Spleen (tissue), 11 donors: ENCODE measurements around the gene SEC24A. TPM values are rescaled to one million over a fixed set of nuclear protein-coding genes. Genes with fewer than 3 reads are reported as not detected.

Experiments
- DNase-seq: peaks from one replicate; pipeline ENCODE4 v3.0.0-alpha.2; 2020
- H3K27ac ChIP-seq, 8 donors: fragments of 200-600 bp; sonication (generic) in 7 of 8; 1 replicate in 4 of 8; 2 replicates in 4 of 8; pipeline versions ENCODE4 v1.5.0 to v1.8.0; 2016 to 2021; ENCODE audit warnings: inconsistent platforms in 4 of 8, mild to moderate bottlenecking in 4 of 8, moderate library complexity in 1 of 8
- H3K27me3 ChIP-seq, 7 donors: fragments of 200-600 bp; sonication (generic) in 6 of 7; replicated peaks in 1 of 7; 1 replicate in 4 of 7; 2 replicates in 3 of 7; pipeline versions ENCODE4 v1.5.0 to v1.8.0; 2016 to 2021; ENCODE audit warnings: inconsistent platforms in 3 of 7, mild to moderate bottlenecking in 1 of 7
- H3K36me3 ChIP-seq, 6 donors: fragments of 200-600 bp; sonication (generic) in 5 of 6; 1 replicate in 4 of 6; 2 replicates in 2 of 6; pipeline versions ENCODE4 v1.5.0 to v1.8.0; 2016 to 2021; ENCODE audit warnings: inconsistent platforms in 2 of 6
- H3K4me1 ChIP-seq, 6 donors: fragments of 200-600 bp; sonication (generic) in 5 of 6; 1 replicate in 3 of 6; 2 replicates in 3 of 6; pipeline versions ENCODE4 v1.5.0 to v1.8.0; 2016 to 2021; ENCODE audit warnings: inconsistent platforms in 3 of 6
- H3K4me3 ChIP-seq, 8 donors: fragments of 200-600 bp; sonication (generic) in 7 of 8; 1 replicate in 4 of 8; 2 replicates in 4 of 8; pipeline versions ENCODE4 v1.5.0 to v1.8.0; 2016 to 2021; ENCODE audit warnings: inconsistent platforms in 4 of 8, mild to moderate bottlenecking in 4 of 8, moderate library complexity in 2 of 8
- H3K9me3 ChIP-seq, 8 donors: fragments of 200-600 bp; sonication (generic) in 7 of 8; 1 replicate in 4 of 8; 2 replicates in 4 of 8; pipeline versions ENCODE4 v1.5.0 to v1.8.0; 2016 to 2021; ENCODE audit warnings: inconsistent platforms in 4 of 8
- POLR2A ChIP-seq, 3 donors: fragments of 450-650 bp; IDR thresholded peaks; one replicate each; pipeline ENCODE4 v1.5.1; 2017; ENCODE audit warnings: antibody characterized with exemption in 3 of 3, mild to moderate bottlenecking in 1 of 3
- POLR2AphosphoS5 ChIP-seq, 3 donors: sonication (generic); formaldehyde crosslinking; IDR thresholded peaks; one replicate each; pipeline ENCODE4 v1.5.1; 2017; ENCODE audit warnings: antibody characterized with exemption in 3 of 3
- WGBS, 5 donors: extraction: QIAGEN DNeasy Blood & Tissue Kit in 3 of 5; methylation state at CpG; one replicate each; pipeline versions ENCODE4 v1.1.5 to v1.1.7; 2013 to 2018; 5-methylcytosine and 5-hydroxymethylcytosine counted together
- intact Hi-C: fragments of 100-400 bp; cut with DNase I; formaldehyde crosslinking; loops from one replicate; pipeline ENCODE4 v1.15.0; 2023; ENCODE audit warnings: low total_unique reads
- polyA plus RNA-seq, 3 donors: library from polyadenylated mRNA; stranded (reverse); fragments of 200-250 nt; gene quantifications; one replicate each; pipeline ENCODE4 v1.2.1, GENCODE V29; 2013
- total RNA-seq, 7 donors: library from RNA; depleted of rRNA in 3 of 7; stranded (reverse); fragments of >200 nt in 3 of 7; fragmentation: NEBNext Ultra II Directional in 4 of 7; extraction: Animal tissue kit (Norgen Biotek cat#: 25700) in 4 of 7; gene quantifications; one replicate each; pipeline versions ENCODE4 v1.1.0 to v1.2.1, GENCODE V29; 2016 to 2021
- TF ChIP-seq, protein P1 (sequence below), 11 experiments: fragments of 200-600 bp in 7 of 11; fragments of 450-650 bp in 4 of 11; sonication (generic) in 4 of 11; IDR thresholded peaks in 8 of 11; conservative IDR thresholded peaks in 3 of 11; 1 replicate in 7 of 11; 2 replicates in 4 of 11; pipeline versions ENCODE4 v1.4.0 to v1.8.0; 2016 to 2021; ENCODE audit warnings: antibody characterized with exemption in 11 of 11, inconsistent platforms in 4 of 11, mild to moderate bottlenecking in 1 of 11
- donor health status: healthy with polysubstance abuse.
- donor health status: DM: no; HTN: no; CAD: no; lungs with moderate emphysema.
- donor health status: DM: no; HTN: no; CAD: no.
- donor health status: Bipolar disorder and iron deficiency.
- donor health status: healthy.
- donor health status: DM: no; HTN: no; CAD: no.
- donor health status: DM: yes; HTN: yes; CAD: no.

SEC24A gene
- total and polyA plus RNA-seq, 10 donors, result 2.3 to 36.3 (median 25.1) TPM

DNA sequence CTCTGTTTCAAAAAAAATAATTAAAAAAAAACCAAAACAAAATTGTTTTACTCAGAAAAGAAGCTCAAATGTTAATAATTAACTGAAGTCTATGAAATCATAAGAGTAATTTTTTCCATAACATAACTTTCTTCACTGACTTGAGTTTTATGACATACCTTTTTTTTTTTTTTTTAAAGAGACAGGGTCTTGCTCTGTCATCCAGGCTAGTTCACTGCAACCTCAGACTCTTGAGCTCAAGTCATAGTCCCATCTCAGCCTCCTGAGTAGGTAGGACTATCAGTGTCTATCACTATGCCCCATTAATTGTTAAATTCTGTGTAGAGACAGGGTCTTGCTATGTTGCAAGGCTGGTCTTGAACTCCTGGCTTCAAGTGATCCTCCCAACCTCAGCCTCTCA is 37.9 kb upstream of the SEC24A start:
- DNase-seq, result no peak
- TF ChIP-seq POLR2AphosphoS5 (IDR thresholded peaks at IDR 0.05) (no peak), POLR2A (IDR thresholded peaks at IDR 0.05) (no peak)
- TF ChIP-seq, protein P1, sequence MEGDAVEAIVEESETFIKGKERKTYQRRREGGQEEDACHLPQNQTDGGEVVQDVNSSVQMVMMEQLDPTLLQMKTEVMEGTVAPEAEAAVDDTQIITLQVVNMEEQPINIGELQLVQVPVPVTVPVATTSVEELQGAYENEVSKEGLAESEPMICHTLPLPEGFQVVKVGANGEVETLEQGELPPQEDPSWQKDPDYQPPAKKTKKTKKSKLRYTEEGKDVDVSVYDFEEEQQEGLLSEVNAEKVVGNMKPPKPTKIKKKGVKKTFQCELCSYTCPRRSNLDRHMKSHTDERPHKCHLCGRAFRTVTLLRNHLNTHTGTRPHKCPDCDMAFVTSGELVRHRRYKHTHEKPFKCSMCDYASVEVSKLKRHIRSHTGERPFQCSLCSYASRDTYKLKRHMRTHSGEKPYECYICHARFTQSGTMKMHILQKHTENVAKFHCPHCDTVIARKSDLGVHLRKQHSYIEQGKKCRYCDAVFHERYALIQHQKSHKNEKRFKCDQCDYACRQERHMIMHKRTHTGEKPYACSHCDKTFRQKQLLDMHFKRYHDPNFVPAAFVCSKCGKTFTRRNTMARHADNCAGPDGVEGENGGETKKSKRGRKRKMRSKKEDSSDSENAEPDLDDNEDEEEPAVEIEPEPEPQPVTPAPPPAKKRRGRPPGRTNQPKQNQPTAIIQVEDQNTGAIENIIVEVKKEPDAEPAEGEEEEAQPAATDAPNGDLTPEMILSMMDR (IDR thresholded peaks at IDR 0.05 in 8 of 11, conservative IDR thresholded peaks at IDR 0.05 in 3 of 11), result no peak
- peaks cover 2 to 100% (median 72%) of the 10 kb centered on the region in 6 donors for H3K36me3 ChIP-seq
- H3K27ac ChIP-seq, result no peak overlapping the region
- no peak overlapping the region for H3K4me3 ChIP-seq
- no peaks in the 10 kb centered on the region for H3K27me3 ChIP-seq
- intact Hi-C loops, result no loop called here
- H3K9me3 ChIP-seq, result no peaks in the 10 kb centered on the region
- no peaks in the 10 kb centered on the region for H3K4me1 ChIP-seq

DNA sequence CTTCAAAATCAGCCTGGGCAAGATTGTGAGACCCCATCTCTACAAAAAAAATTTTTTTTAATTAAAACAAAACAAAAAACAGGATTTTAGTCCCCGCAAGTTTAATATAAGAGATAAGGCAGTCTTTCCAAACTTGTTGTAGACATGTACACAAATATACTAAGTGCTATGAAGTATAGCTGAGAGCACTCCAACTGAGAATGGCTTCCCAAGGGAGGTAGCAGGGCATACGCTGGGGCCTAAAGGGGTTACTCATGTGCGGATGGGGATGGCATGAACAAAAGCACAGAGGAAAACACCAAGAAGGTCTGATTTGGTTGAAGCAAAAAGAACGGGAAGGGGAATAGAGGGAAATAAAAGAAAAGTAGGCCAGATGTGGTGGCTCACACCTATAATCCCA is 37.1 kb upstream of the SEC24A start:
- WGBS, 5 donors, result 96 to 98% (median 98%) methylated on average over 4 of the region's 4 CpGs
- H3K36me3 ChIP-seq, result peaks cover 2 to 100% (median 71%) of the 10 kb centered on the region in 6 donors
- no peaks in the 10 kb centered on the region for H3K4me1 ChIP-seq
- H3K9me3 ChIP-seq, result no peaks in the 10 kb centered on the region
- no peaks in the 10 kb centered on the region for H3K27me3 ChIP-seq
- no peak overlapping the region for H3K27ac ChIP-seq
- intact Hi-C loops, result no loop called here
- no peak overlapping the region for H3K4me3 ChIP-seq
- DNase-seq, result no peak
- TF ChIP-seq POLR2AphosphoS5 (IDR thresholded peaks at IDR 0.05) (no peak), POLR2A (IDR thresholded peaks at IDR 0.05) (no peak)
- TF ChIP-seq, protein P1 (IDR thresholded peaks at IDR 0.05 in 8 of 11, conservative IDR thresholded peaks at IDR 0.05 in 3 of 11), result no peak

DNA sequence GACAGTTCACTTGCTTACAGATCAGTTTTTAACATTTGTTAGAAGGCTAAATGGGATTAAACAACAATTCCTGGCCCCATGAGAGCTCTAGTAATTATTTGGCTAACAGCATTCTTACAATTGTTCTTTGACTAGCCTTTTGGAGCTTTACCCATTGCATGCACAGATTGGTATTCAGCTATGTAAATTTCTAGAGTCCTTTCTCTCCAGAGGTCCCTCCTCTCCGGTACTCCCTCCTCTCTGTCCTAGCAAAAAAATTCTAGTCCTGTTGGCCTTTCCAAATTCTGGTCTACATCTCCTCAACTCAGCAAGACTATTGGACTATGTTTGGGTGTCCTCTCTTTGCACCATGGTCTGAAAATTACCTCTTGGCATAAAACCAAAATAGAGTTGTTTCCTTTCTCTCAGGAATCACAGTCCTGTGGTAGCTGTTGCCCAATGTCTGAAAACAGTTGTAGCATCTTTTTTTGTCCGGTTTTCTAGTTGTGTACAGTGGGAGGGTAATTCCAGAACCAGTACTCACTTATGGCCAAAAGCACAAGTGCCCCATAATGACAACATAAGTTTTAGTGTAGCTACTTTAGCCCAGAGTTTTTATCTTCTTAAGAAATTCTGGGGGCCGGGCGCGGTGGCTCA is 34.0 kb upstream of the SEC24A start:
- no peaks in the 10 kb centered on the region for H3K27me3 ChIP-seq
- H3K4me1 ChIP-seq, result no peaks in the 10 kb centered on the region
- no peak for TF ChIP-seq POLR2A (IDR thresholded peaks at IDR 0.05)
- TF ChIP-seq, protein P1 (IDR thresholded peaks at IDR 0.05 in 8 of 11, conservative IDR thresholded peaks at IDR 0.05 in 3 of 11), result no peak
- TF ChIP-seq POLR2AphosphoS5 (IDR thresholded peaks at IDR 0.05), result no peak
- no peak overlapping the region for H3K27ac ChIP-seq
- H3K4me3 ChIP-seq, result no peak overlapping the region
- intact Hi-C loops, result no loop called here
- no peaks in the 10 kb centered on the region for H3K9me3 ChIP-seq
- DNase-seq, result no peak
- H3K36me3 ChIP-seq, result peaks cover 2 to 100% (median 63%) of the 10 kb centered on the region in 6 donors
- 94 to 99% (median 94%) methylated on average over 5 of the region's 5 CpGs for WGBS, 5 donors

DNA sequence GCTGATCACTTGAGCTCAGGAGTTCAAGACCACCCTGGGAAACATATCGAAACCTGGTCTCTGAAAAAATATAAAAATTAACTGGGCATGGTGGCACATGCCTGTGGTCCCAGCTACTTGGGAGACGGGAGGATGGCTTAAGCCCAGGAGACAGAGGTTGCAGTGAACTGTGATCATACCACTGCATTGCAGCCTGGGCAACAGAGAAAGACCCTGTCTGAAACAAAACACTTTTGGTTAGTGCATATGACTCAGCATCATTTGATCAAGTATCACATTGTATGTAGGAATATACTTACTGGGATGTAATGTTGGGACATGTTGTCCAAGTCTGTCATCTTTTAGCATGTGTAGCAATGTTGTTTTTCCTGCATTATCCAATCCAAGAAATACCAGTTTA is 28.0 kb upstream of the SEC24A start:
- peaks cover 0 to 94% (median 64%) of the 10 kb centered on the region in 6 donors for H3K36me3 ChIP-seq

More for the DNA sequence above, 28.0 kb upstream of the SEC24A start:
- no peak for DNase-seq
- TF ChIP-seq POLR2AphosphoS5 (IDR thresholded peaks at IDR 0.05) (no peak), POLR2A (IDR thresholded peaks at IDR 0.05) (no peak)
- H3K27me3 ChIP-seq, result no peaks in the 10 kb centered on the region
- no peaks in the 10 kb centered on the region for H3K9me3 ChIP-seq
- H3K4me3 ChIP-seq, result no peak overlapping the region
- 96 to 98% (median 98%) methylated on average over 2 of the region's 2 CpGs for WGBS, 5 donors
- peaks cover 0 to 14% (median 0%) of the 10 kb centered on the region in 6 donors for H3K4me1 ChIP-seq
- no peak overlapping the region for H3K27ac ChIP-seq
- intact Hi-C loops, result no loop called here
